Fibroblast of lung (primary cell): ENCODE data around the gene CSNK1D. TPM values are rescaled to one million over a fixed set of nuclear protein-coding genes. Genes with fewer than 3 reads are reported as not detected.

Source experiments
- DNase-seq, 2 donors: peaks; one replicate each; pipeline versions ENCODE4 v3.0.0 to v3.0.0-alpha.2; 2010; ENCODE audit warnings: low read depth in 2 of 2
- H2AFZ ChIP-seq: 2 replicates; pipeline ENCODE4 v1.5.1; 2012; ENCODE audit warnings: low read length, control low read depth, inconsistent platforms
- H3K27ac ChIP-seq: 2 replicates; pipeline ENCODE4 v1.5.1; 2011; ENCODE audit warnings: low read length, control low read depth; ENCODE audit not compliant: insufficient read depth
- H3K27me3 ChIP-seq: 2 replicates; pipeline ENCODE4 v1.5.1; 2011; ENCODE audit warnings: mild to moderate bottlenecking, low read length; ENCODE audit not compliant: control insufficient read depth, insufficient read depth
- H3K36me3 ChIP-seq: 2 replicates; pipeline ENCODE4 v1.5.1; 2011; ENCODE audit warnings: low read length; ENCODE audit not compliant: control insufficient read depth, insufficient read depth
- H3K4me1 ChIP-seq: 2 replicates; pipeline ENCODE4 v1.5.1; 2011; ENCODE audit warnings: low read length; ENCODE audit not compliant: control insufficient read depth, insufficient read depth; ENCODE audit errors: extremely low read depth
- H3K4me2 ChIP-seq: 2 replicates; pipeline ENCODE4 v1.5.1; 2011; ENCODE audit warnings: low read length, control low read depth; ENCODE audit not compliant: insufficient read depth; ENCODE audit errors: extremely low read depth
- H3K4me3 ChIP-seq, 4 experiments: fragments of 200-600 bp in 1 of 4; sonication (generic) in 1 of 4; replicated peaks in 1 of 4; 2 replicates each; pipeline ENCODE4 v1.5.1; 2011 to 2016; ENCODE audit warnings: low read length in 4 of 4, low read depth in 3 of 4, mild to moderate bottlenecking in 3 of 4, control low read depth in 2 of 4, inconsistent platforms in 1 of 4, mixed read lengths in 1 of 4; ENCODE audit not compliant: insufficient read depth in 1 of 4; ENCODE audit errors: control extremely low read depth in 1 of 4
- H3K79me2 ChIP-seq: 2 replicates; pipeline ENCODE4 v1.5.1; 2012; ENCODE audit warnings: mild to moderate bottlenecking, low read length, inconsistent platforms; ENCODE audit not compliant: control insufficient read depth, insufficient read depth
- H3K9ac ChIP-seq: 2 replicates; pipeline ENCODE4 v1.5.1; 2011; ENCODE audit warnings: mild to moderate bottlenecking, low read length, control low read depth; ENCODE audit not compliant: insufficient read depth
- H3K9me3 ChIP-seq: 2 replicates; pipeline ENCODE4 v1.5.1; 2012; ENCODE audit warnings: low read depth, low read length; ENCODE audit not compliant: control insufficient read depth, insufficient read depth
- H4K20me1 ChIP-seq: 2 replicates; pipeline ENCODE4 v1.5.1; 2011; ENCODE audit warnings: low read length; ENCODE audit not compliant: control insufficient read depth, insufficient read depth; ENCODE audit errors: extremely low read depth
- EZH2 ChIP-seq: IDR thresholded peaks from 2 replicates; pipeline ENCODE4 v1.5.1; 2012; ENCODE audit warnings: low read length, control low read depth, mild to moderate bottlenecking; ENCODE audit errors: missing control alignments
- polyA plus RNA-seq, 2 donors: library from polyadenylated mRNA; depleted of rRNA in 1 of 2; stranded (reverse) in 1 of 2; unstranded in 1 of 2; fragments of >200 nt; gene quantifications; 2 replicates each; pipeline ENCODE4 v1.2.1, GENCODE V29; 2011 to 2012; ENCODE audit warnings: missing spikeins in 1 of 2
- total RNA-seq: library from RNA; depleted of rRNA; stranded (reverse); fragments of >200 nt; gene quantifications from 2 replicates; pipeline ENCODE4 v1.2.1, GENCODE V29; 2014
- TF ChIP-seq, protein P1 (sequence below), 2 donors: IDR thresholded peaks in 1 of 2; conservative IDR thresholded peaks in 1 of 2; 1 replicate in 1 of 2; 2 replicates in 1 of 2; pipeline ENCODE4 v1.5.1; 2011 to 2012; ENCODE audit warnings: low read length in 2 of 2, control low read depth in 1 of 2, inconsistent platforms in 1 of 2, low read depth in 1 of 2, mild to moderate bottlenecking in 1 of 2

CSNK1D gene
- total and polyA plus RNA-seq, 2 donors (not counting 1 experiment from before 2014, with no cell fraction given) = 64.9 to 112 TPM

DNA sequence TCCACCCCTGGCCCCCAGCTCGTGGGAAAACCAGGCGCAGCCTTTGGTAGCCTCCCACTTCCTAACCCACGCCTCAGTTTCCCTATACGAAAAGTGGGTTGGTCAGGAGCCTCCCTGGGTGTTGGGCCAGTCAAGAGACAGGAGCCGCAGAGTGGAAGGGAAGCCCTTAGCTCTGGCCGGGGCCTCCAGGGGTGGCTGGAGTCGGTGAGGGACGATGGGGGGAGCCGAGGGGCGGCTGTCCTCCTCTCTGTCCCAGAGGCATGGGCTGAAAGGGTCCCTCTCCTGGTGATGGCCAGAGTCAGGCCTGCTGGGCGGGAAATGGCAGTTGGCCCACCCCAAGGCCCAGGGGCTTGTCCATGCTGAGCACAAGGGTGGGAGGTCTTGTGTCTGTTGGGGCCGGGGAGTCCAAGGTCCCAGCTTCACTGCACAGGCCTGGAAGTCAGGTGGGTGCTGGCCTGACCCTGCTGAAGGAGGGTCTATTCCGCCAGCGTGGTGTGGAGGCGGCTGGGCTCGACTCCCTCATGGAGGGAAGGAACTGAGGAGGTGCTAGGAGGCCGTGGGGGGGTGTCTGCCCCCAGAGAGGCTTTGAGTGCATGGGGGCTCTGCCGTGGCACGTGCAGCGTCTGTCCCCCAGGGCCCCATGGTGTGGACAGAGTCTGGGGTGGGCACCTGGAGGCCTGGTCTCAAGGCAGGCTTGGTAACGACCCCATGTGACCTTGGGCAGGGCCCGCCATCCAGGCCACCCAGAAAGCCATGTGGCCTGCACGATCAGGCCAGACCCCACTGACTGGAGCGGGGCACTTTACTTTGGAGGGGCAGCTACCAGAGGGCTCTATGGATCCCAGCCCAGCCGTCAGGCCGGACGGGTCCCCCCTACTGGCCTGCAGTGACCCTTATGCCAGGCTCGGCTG, 43.5 kb downstream of the CSNK1D start:
- Histone ChIP-seq H3K4me1 (peaks cover 14% of the 10 kb centered on the region), H3K79me2 (peaks cover 53% of the 10 kb centered on the region), H3K4me3 (peak overlapping the region; percentile 68 to 77 (median 72)), H3K36me3 (peaks cover 6% of the 10 kb centered on the region), H3K9ac (peak overlapping the region; percentile 79), H2AFZ (no peak overlapping the region), H3K9me3 (no peaks in the 10 kb centered on the region), H4K20me1 (no peaks in the 10 kb centered on the region), H3K27me3 (no peaks in the 10 kb centered on the region), H3K4me2 (peak overlapping the region; percentile 77), H3K27ac (peak overlapping the region; percentile 63)
- TF ChIP-seq EZH2 = no peak
- TF ChIP-seq, protein P1, sequence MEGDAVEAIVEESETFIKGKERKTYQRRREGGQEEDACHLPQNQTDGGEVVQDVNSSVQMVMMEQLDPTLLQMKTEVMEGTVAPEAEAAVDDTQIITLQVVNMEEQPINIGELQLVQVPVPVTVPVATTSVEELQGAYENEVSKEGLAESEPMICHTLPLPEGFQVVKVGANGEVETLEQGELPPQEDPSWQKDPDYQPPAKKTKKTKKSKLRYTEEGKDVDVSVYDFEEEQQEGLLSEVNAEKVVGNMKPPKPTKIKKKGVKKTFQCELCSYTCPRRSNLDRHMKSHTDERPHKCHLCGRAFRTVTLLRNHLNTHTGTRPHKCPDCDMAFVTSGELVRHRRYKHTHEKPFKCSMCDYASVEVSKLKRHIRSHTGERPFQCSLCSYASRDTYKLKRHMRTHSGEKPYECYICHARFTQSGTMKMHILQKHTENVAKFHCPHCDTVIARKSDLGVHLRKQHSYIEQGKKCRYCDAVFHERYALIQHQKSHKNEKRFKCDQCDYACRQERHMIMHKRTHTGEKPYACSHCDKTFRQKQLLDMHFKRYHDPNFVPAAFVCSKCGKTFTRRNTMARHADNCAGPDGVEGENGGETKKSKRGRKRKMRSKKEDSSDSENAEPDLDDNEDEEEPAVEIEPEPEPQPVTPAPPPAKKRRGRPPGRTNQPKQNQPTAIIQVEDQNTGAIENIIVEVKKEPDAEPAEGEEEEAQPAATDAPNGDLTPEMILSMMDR (conservative IDR thresholded peaks at IDR 0.05 in 1 of 2, IDR thresholded peaks at IDR 0.05 in 1 of 2; ENCODE audit: low read depth in 1 of 2, low read length in 2 of 2) = no peak
- peak in 1 of 2 donors; percentile 22 for DNase-seq

DNA sequence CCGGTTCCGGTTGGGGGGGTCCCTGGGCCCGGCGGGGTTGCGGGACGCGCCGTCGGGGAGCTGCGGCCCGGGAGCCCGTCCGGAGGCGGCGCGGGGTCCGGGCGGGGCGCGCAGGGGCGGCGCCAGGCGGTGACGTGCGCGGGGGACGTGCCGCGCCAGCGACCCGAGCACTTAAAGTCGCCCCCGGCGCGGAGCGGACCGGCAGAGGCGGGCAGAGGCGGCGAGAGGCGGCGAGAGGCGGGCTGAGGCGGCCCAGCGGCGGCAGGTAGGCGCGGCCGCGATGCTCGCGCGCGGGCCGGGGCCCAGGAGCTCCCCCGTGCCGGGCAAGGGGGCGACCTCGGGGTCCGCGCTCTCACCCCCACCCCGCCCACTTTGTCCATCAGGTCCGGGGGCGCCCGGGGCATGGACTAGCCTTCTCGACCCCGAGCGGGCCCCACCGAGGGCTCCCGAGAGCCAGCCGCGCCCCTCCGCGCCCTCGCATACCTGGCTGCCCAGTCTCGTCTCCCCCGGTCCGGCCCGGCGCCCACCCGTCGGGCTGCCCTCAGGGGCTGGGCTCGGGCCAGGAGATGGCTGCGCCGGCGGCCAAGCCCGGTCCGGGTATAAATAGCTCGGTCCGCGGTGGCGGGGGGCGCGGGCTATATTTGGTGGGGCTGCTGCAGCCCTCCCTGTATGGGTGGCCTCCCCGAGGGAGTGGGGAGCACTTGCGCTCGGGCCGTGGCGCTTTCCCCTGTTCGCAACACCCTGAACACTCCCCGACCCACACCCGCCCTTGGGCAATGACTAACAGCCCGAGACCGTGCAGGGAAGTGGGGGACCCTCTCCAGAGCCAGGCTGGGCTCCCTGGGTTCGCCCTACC, 44.4 kb downstream of the CSNK1D start, which contains the start of gene SLC16A3:
Gene SLC16A3 (plus strand): TSS at position 201 of the 856 bp plus-strand sequence. CDS start 6,967 bp downstream, outside the sequence.
- H3K4me2 ChIP-seq = peak within 1 kb of the TSS; percentile 77
- H3K9ac ChIP-seq = peak within 1 kb of the TSS; percentile 79
- no peaks in the 10 kb centered on the region for H3K27me3 ChIP-seq
- no peak for TF ChIP-seq EZH2
- TF ChIP-seq, protein P1 (conservative IDR thresholded peaks at IDR 0.05 in 1 of 2, IDR thresholded peaks at IDR 0.05 in 1 of 2; ENCODE audit: low read depth in 1 of 2, low read length in 2 of 2) = no peak
- no peak within 1 kb of the TSS for H2AFZ ChIP-seq
- no peaks in the 10 kb centered on the region for H4K20me1 ChIP-seq
- H3K79me2 ChIP-seq = peaks cover 44% of the 10 kb centered on the region
- peak within 1 kb of the TSS; percentile 68 to 77 (median 72) for H3K4me3 ChIP-seq
- H3K9me3 ChIP-seq = no peaks in the 10 kb centered on the region
- DNase-seq = peak; percentile 70 to 77
- H3K36me3 ChIP-seq = peaks cover 6% of the 10 kb centered on the region
- peaks cover 14% of the 10 kb centered on the region for H3K4me1 ChIP-seq
- peak within 1 kb of the TSS; percentile 63 for H3K27ac ChIP-seq
